HG03520 (cell line): ENCODE measurements around the gene LARP1.
"Not testable (repeated sequence)": the region's sequence is repeated elsewhere in the genome, so short reads cannot be mapped to it uniquely, and the experiment has no call there.

Experiments
- ATAC-seq: cut with Tn5 transposase; IDR thresholded peaks from one replicate; pipeline ENCODE4 v1.9.1; 2021; ENCODE audit warnings: mild to moderate bottlenecking, moderate library complexity; ENCODE audit not compliant: unreplicated experiment

Gene LARP1

DNA sequence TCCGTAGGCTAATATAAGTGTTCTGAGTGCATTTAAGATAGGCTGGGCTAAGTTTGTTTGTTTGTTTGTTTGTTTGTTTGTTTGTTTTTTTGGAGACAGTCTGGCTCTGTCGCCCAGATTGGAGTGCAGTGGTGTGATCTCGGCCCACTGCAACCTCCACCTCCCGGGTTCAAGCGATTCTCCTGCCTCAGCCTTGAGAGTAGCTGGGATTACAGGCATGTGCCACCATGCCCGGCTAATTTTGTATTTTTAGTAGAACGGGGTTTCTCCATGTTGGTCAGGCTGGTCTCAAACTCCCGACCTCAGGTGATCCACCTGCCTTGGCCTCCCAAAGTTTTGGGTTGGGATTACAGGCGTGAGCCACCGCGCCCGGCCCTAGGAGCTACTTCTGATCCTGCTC, 4.7 kb downstream of the LARP1 start:
- ATAC-seq, result not testable (repeated sequence)

DNA sequence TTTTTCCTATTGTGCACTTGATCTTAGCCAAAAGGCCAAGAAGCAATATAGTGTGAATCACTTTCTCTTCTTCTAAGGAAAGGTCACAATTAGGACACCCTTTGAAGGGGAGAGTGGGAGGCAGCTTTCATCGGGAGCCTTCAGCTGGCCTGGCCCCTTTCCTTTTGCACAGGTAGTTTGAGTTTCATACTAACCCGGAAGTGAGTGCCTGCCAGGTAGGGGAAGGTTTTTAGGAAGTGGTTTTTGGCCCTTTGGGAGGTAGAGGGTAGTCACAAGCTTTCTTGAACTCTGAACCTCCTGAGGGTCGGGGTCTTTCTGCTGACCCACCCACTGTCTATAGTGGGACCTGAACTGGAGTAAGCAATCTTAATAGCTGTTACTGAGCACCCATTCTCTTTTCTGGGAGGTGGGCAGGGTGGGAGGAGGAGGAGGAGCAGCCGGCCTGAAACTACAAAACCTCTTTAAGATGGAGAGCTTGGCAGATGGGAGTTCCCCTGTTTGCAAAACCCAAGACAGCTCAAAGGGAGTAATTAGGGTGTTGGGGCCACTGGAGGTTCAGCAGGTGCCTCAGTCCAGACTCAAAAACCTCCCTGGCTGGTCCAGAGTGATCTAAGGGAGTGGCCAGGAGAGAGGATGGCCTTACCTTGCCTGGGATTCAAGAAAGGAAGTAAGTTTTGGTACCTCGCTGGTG, 6.0 kb downstream of the LARP1 start:
- ATAC-seq, result peak; percentile 40

DNA sequence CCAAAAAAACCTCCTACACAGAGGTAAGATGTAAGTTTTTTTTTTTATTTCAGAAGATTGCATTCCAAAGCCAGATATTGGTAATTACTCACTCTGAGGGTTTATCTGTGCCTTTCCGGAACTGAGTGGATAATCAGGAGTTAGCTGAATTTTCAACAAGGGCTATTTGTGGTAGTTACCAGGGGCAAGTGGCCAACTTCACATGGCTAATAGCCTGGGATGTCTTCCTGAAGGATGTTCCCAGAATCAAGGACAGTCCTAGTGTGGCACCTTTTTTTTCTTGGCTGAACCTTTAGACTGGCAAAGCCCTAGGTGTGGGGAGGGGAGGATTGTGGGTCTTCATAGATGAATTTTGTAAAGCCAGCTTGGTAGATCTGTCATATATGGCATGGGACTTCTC, 7.1 kb downstream of the LARP1 start:
- no peak for ATAC-seq

DNA sequence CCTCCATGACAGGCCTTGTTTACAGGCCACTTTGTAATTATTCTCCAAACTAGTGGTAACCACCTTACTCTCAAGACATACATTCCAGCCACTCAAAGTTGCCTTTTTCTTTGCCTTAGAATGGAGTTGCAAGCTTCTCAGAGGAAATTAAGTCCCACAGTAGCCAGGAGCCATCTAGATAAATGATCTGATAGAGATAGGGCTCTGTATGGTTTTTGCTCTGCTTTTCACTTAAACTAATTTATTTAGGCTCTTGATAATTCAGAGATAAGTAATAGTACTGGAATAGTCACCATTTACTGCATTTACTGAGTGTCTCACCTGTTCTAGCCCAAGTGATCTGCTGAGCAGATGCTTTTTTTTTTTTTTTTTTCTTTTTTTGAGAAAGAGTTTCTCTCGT, 7.5 kb downstream of the LARP1 start:
- ATAC-seq, result no peak

GRCh38 chr5:154764967-154765366, 9.8 kb downstream of the LARP1 start:
- ATAC-seq, result no peak

DNA sequence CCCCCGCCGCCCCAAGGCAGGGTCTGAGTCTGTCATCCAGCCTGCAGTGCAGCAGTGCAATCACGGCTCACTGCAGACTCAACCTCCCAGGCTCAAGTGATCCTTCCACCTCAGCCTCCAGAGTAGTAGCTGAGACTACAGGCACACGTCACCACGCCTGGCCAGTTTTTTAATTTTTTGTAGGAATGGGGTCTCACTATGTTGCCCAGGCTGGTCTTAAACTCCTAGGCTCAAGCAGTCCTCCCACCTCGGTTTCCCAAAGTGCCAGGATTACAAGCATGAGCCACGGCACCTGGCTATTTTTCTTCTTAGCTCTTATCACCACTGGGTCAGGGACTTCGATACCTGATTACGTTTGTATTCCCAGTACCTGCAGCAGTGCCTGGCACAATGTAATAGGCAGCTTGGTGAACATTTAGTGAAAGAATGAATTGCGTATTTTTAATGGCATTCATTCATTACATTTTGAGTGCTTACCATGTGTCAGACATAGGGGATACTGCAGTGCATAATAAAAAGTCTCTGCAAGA, 10.3 kb downstream of the LARP1 start:
- no peak for ATAC-seq

DNA sequence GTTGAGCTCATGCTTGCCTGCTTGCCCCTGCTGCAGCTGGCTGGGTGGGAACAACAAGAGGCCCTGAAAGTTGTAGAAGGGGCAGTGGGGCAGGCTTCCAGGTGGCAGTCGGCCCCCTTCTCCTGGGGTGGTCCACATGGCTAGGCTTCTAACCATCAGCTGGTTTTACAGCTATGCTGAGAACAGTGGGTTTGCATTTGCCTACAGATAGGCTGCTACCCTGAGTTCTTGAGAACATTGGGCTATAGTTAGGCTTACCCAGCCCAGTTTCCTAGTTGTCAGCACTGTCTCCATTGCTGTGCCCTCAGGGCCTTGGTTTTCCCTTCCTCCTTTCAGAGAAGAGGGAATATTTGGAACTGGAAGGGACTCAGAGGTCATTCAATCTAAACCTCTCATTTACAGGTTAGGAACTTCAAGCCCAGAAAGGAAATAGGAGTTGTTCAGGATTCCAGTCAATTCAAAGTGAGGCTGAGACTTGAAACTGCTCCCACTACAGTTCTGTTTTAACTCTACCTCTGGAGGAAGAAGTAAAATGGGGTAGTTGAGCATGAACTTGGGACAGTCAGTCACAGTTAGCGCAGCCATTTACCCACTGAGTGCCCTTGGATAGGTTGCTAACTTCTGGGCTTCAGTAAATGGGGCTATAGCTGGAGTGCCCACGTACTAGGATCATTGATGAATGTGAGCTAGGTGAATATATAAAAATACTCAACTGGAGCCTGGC, 11.5 kb downstream of the LARP1 start:
- no peak for ATAC-seq

- no peak for ATAC-seq
Measured at GRCh38 chr5:154767576-154767975, 12.4 kb downstream of the LARP1 start.

- no peak for ATAC-seq
Measured at GRCh38 chr5:154768207-154768606, 13.0 kb downstream of the LARP1 start.

DNA sequence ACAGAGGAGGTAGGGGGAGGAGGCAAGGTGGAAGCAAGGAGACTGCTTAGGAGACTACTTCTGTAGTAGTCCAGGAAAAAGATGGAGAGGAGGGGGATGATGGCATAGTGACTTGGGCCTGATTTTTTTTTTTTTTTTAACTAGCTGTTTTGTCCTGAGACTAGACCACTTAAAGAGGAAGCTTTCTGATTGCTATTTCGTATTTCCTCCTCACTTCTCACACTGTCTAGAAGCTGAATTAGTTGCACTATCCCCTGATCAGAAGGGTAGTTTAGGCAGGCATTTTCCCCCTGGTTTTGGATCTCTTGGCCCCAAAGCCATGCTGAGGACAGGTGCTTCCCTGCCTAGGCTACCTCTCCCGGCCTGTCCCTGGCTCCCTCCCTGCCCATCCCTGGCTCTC, 14.9 kb downstream of the LARP1 start:
- ATAC-seq, result no peak

DNA sequence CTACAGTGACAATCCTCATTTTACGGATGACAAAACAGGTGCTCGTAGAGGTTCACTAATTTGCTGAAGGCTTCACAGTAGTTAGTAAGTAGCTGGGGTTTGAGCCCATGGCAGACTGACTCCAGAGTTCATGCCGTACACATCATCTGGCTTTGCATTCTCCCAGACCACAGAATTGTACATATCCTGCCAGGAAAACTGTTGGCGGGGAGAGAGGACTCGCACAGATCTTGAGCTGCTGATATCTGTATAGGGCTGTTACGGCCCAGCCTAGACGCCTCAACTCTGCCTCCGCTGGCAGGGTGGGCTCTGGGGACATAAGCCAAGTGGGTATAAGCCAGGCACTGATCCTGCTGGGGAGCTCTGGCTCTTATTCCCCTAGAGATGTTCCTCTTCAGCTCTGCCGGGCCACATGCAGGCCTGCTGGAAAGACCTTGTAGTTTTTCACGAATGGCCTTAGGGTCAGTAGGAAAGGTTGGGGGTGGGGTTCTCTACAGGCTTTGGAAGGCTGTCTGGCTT, 16.3 kb downstream of the LARP1 start:
- ATAC-seq, result no peak

GRCh38 chr5:154773326-154773725, 18.1 kb downstream of the LARP1 start:
- no peak for ATAC-seq

DNA sequence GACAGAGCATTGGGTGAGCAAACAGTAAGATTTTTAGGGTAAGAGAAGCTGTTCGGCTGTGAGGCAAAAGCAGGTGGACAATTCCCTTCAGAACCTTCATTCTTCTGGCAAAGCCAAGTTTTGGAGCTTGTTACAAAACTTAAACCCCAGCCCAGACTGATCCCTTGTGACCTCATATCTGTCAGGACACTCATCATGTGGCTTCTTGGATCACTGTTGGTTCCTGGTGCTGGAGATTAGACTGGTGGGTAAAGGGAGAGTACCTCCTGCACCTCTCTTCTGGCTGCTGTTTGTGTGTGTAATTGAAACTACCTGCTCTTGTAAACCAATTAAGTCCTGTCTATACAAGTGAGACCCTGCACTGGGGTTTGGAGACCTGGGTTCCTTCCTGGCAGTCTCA, 21.0 kb downstream of the LARP1 start:
- ATAC-seq, result no peak

GRCh38 chr5:154778534-154778933, 23.4 kb downstream of the LARP1 start:
- no peak for ATAC-seq

GRCh38 chr5:154779105-154779504, 23.9 kb downstream of the LARP1 start:
- no peak for ATAC-seq

DNA sequence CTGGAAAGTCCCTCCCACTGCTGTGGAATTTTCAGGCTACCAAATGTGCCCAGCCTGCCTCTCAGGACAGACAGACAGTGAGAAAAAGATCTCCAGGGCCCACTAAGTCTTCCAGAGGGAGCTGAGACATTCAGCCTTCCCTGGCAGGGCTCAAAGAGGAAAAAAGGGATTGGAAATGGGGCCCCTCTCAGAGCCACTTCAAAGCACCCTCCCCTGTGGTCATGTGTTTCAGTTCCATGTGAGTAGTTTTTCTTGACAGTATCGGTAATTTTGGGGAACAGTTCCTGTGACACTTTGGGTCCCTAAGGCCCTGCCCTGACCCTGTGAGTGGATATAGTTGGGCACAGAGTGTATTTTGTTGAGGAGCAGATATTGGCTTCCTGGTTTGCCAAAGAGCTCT, 25.0 kb downstream of the LARP1 start:
- no peak for ATAC-seq

DNA sequence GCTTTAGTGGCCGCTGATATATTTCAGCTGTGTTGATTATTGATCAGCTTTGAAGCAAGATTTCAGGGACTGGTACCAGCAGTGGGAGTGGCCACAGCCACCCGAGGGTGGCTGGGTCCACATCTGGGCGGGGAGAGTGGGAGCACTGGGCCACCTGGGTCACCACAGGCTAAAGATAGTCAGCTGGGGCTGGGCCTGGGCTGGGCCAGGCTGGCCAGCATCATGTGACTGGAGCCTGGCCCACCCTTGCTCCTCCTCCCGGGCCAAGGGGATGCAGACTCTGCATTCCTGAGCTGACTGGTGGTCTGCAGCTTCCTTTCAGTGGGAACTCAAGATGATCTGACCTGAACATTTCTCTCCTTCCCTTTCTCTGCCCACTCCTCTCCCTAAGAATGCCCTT, 27.1 kb downstream of the LARP1 start:
- ATAC-seq, result no peak

GRCh38 chr5:154782812-154783592, 27.8 kb downstream of the LARP1 start:
- ATAC-seq, result no peak

GRCh38 chr5:154783774-154784460, 28.7 kb downstream of the LARP1 start:
- peak; percentile 59 for ATAC-seq

DNA sequence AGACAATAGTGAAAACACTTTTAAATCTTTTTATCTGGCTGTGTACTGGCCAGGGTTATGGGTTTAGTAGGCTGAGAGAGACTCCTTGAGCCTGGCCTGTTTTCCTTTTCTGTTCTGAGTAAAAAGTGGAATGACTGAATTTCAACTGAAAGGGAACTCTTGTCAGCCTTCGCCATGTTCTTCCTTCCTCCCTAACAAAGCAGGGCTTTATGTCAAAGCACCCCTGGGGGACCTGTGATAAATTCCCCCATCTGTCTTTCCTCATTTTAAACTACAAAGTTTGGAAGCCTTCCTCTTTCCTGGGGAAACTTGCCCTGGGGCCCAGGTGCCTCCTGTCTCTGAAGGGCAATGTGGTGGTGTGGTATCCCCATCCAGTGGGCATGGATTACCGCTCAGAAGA, 29.7 kb downstream of the LARP1 start:
- no peak for ATAC-seq

- ATAC-seq, result no peak
Measured at GRCh38 chr5:154786414-154786813, 31.2 kb downstream of the LARP1 start.
